Stimulated activated CD8-positive, alpha-beta memory T cell treated with anti-CD3 and anti-CD28 coated beads, Interleukin-15, amount 100 ng/mL, for 48 hours (primary cell): ENCODE measurements around the gene MIDN.

Source experiments
- DNase-seq, 2 donors: peaks; one replicate each; pipeline ENCODE4 v3.0.0-alpha.2; 2020; ENCODE audit warnings: low read depth in 2 of 2

The MIDN gene

GRCh38 chr19:1233115-1233667 lies 15.2 kb upstream of the MIDN start:
- DNase-seq: no peak

- no peak for DNase-seq
These were observed 14.1 kb upstream of the MIDN start for GRCh38 chr19:1234051-1234954.

- DNase-seq: no peak
These were observed 13.4 kb upstream of the MIDN start for GRCh38 chr19:1234955-1235380.

- DNase-seq: no peak
These were observed 12.5 kb upstream of the MIDN start for GRCh38 chr19:1235625-1236538.

GRCh38 chr19:1236576-1236975 lies 11.8 kb upstream of the MIDN start:
- DNase-seq: no peak

- DNase-seq: no peak
These were observed 11.2 kb upstream of the MIDN start for GRCh38 chr19:1237027-1237659.

GRCh38 chr19:1237754-1238368 lies 10.5 kb upstream of the MIDN start, which contains the start of gene CBARP:
Gene CBARP (minus strand): TSS chr19:1238005. CDS start chr19:1236100, 1,905 bp downstream.
- no peak for DNase-seq

- DNase-seq: no peak
These were observed 9.7 kb upstream of the MIDN start for GRCh38 chr19:1238369-1239303.

- DNase-seq: no peak
These were observed 9.0 kb upstream of the MIDN start for GRCh38 chr19:1239420-1239795.

- DNase-seq: peak; percentile 91 to 99
These were observed 8.3 kb upstream of the MIDN start for GRCh38 chr19:1239796-1240737.

GRCh38 chr19:1240925-1241324 lies 7.5 kb upstream of the MIDN start:
- no peak for DNase-seq

- DNase-seq: peak; percentile 92 to 99
These were observed 6.8 kb upstream of the MIDN start, which contains the start of gene ATP5F1D for GRCh38 chr19:1241417-1242095. Gene ATP5F1D (plus strand): TSS chr19:1241751. CDS start chr19:1241851, 100 bp downstream.

GRCh38 chr19:1243768-1244692 lies 4.4 kb upstream of the MIDN start:
- DNase-seq: peak; percentile 73 to 79

GRCh38 chr19:1244693-1245451 lies 3.5 kb upstream of the MIDN start:
- no peak for DNase-seq

GRCh38 chr19:1245494-1246264 lies 2.7 kb upstream of the MIDN start:
- DNase-seq: no peak
